ENCODE data around the gene ZNF346. TPM values are rescaled to one million over a fixed set of nuclear protein-coding genes. Genes with fewer than 3 reads are reported as not detected.

The ZNF346 gene
- total RNA-seq, 4 donors from 2014 or later = 8.5 to 13.3 (median 12.3) TPM

DNA sequence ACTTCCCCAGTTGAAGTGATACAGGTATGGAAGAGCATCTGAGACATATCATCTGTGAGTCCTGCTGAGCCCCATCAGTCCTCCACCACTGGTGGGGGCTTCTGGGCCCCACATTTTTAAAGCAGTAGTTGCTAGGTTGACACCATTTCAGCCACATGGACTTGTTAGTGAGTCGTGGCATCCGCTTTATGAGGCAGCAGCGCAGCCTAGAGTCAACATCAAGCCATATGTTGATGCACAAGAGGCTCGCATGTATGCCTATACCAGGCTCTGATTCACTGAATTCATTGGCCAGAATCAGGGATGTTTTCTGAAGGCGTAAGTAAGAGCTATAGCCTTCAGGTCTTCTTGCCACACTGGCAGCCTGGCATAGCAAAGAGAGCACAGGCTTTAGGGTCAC is 26.8 kb downstream of the ZNF346 start:
- TF ChIP-seq, protein P1, sequence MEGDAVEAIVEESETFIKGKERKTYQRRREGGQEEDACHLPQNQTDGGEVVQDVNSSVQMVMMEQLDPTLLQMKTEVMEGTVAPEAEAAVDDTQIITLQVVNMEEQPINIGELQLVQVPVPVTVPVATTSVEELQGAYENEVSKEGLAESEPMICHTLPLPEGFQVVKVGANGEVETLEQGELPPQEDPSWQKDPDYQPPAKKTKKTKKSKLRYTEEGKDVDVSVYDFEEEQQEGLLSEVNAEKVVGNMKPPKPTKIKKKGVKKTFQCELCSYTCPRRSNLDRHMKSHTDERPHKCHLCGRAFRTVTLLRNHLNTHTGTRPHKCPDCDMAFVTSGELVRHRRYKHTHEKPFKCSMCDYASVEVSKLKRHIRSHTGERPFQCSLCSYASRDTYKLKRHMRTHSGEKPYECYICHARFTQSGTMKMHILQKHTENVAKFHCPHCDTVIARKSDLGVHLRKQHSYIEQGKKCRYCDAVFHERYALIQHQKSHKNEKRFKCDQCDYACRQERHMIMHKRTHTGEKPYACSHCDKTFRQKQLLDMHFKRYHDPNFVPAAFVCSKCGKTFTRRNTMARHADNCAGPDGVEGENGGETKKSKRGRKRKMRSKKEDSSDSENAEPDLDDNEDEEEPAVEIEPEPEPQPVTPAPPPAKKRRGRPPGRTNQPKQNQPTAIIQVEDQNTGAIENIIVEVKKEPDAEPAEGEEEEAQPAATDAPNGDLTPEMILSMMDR (IDR thresholded peaks at IDR 0.05; ENCODE audit: low read depth) = no peak

DNA sequence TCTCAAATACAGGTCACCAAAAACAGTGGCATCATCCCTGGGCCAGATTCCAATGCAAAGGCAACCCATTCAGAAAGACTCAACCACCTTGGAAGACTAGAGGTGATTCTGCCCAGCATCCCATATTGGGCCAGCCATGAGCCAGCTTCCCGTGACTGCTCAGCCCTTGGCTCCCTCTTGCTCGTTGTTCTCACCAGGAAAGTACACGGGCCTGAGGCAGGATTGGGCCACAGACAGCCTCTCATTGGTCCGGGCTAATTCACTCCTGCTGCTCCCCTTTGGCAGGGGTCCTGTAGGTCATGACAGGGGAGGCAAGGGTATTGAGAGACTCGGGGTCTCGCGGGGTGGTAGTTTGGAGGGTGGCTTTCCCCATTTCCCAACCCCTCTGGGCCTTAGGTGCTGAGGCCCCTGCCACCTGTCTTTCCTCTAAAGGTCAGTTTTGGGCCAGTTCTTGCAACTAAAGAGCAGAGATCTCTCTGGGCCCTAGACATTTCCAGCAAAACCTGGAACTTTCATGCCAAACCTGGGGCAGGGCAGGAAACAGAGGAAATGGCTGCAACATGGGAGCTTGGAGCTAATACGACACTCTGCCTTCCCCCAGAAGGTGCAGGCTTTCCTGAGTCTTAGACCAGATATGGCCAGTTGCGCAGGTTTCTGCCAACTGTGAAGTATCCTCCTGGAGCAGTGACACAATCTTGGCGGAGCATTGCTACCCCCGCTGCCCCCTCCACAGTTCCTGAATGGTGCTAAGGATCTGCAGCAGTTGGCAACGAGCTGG is 42.2 kb downstream of the ZNF346 start:
- TF ChIP-seq, protein P1 (IDR thresholded peaks at IDR 0.05; ENCODE audit: low read depth) = no peak

DNA sequence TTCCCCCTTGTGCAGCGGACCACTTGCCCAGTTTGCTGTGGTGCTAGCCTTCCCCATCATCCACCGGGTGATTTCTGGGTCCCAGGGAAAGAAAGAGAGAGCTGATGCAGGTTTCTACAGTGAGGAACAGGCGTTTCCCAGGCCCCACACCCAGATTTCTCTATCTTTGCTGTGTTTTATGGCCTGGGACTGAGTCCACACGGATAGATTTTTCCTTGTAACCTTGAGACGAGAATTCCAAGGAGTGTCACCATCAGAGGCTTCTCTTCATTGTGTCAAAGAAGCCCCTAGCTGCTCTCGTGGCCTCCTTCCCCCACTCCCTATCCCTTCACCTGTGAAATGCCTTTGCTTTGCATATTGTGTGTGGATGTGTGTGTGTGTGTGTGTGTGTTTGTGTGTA is 43.0 kb downstream of the ZNF346 start:
- TF ChIP-seq, protein P1 (IDR thresholded peaks at IDR 0.05; ENCODE audit: low read depth) = no peak

DNA sequence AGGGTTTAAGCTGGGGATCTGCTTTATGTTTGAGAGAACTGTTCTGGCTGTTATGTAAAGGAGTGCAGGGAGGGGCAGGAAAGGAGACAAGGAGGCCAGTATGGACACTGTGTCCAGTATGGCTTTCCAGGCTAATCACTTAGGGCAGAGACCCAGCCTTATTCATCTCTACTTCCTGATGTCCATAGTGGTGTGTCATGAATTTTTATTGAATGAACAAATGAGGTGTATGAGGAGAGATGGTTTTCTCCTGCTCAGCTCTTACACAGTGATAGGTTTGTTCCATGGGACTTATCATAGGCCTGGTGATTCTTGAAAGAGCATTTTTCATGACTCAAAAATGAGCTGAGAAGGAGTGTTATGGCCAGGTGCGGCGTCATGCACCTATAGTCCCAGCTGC is 43.7 kb downstream of the ZNF346 start:
- TF ChIP-seq, protein P1 (IDR thresholded peaks at IDR 0.05; ENCODE audit: low read depth) = no peak

DNA sequence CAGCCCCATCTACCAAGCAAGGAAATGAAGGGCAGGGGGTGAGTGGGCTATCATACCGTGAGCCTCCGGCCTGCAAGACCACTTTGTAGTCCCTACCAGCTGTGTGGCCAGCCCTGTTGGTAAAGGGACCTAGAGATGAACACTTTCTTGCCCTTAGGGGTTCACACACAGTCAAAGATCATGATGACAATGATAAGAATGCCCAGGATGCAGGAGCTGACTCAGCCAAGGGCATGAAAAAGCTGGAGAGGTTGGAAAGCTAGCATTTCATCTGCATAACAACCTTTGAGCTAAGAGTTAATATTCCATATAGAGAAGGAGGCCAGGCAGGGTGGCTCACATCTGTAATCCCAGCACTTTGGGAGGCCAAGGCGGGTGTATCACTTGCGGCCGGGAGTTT is 45.0 kb downstream of the ZNF346 start:
- TF ChIP-seq, protein P1 (IDR thresholded peaks at IDR 0.05; ENCODE audit: low read depth) = no peak

DNA sequence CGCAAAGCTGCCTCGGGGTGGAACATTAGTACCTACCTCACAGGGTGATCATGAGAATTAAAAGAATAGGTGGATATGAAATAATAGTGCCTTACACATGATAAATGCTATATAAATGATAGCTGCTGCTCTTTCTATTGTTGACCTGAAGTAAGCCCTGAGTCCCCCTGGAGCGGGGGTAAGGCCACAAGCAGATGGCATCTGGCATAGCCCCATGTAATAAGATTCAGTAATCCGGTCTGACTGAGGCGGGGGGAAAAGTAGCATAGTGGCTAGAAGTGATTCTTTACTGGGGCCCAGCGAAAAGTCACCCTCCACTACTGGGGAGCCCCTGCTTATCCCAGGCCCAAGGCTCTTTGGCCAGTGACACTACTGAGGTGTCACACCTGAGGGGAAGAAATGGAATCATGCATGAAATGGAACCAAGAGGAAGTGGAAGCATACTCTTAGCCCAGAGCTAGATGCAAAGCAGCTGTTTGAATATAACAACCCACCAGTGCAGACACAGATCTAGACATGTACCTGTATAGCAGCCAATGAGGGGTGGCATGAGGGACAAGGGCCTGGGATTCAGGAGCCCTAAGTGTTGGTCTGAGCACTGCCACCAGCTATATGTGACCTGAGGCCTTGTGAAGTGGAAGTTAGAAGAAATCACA is 48.2 kb downstream of the ZNF346 start:
- TF ChIP-seq, protein P1 (IDR thresholded peaks at IDR 0.05; ENCODE audit: low read depth) = no peak

DNA sequence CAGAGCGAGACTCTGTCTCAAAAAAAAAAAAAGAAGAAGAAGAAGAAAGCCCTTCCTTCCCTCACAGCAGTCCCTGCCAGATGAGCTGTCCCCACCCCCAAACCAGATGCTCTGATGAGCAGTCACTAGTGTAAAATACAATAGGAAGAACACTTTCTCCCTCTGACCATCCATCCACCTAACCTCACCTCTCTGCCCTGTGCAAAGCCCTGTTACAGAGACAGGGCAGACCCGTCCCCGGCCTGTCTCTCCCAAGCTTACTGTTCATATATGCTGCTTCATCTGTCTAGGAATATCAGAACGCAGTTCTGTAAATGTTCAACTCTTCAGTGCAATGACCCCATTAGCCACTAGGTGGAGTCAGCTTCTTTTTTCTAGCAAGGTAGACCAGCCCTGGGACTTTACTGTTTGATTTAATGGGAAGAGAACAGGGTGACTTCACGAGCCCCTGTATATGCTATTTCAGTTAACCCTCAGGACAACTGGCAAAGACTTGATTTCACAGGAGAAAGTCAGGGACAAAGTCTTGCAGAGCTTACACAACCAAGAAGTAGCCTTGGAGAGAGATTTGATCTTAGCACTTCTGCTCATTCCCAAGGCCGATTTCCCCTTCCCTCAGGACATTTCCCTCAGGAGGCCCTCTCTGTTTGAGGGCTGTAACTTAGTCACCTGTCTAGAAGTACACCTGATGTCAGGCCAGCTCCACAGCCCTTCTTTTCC is 49.3 kb downstream of the ZNF346 start:
- TF ChIP-seq, protein P1 (IDR thresholded peaks at IDR 0.05; ENCODE audit: low read depth) = no peak
